ENCODE data around the gene LMAN1.

The LMAN1 gene

GRCh38 chr18:59359576-59359952 is 499 bp upstream of the LMAN1 start:
- DNase-seq, result peak; percentile 19

GRCh38 chr18:59358414-59358711 is 702 bp downstream of the LMAN1 start:
- no peak for DNase-seq

- DNase-seq, result no peak
These were observed 1.1 kb downstream of the LMAN1 start for GRCh38 chr18:59357928-59358327.

- DNase-seq, result no peak
These were observed 4.3 kb downstream of the LMAN1 start for GRCh38 chr18:59354731-59355130.

- no peak for DNase-seq
These were observed 5.9 kb downstream of the LMAN1 start for GRCh38 chr18:59353079-59353680.

GRCh38 chr18:59352250-59352855 is 6.7 kb downstream of the LMAN1 start:
- DNase-seq, result no peak

- no peak for DNase-seq
These were observed 13.5 kb downstream of the LMAN1 start for GRCh38 chr18:59345556-59345955.

- DNase-seq, result no peak
These were observed 14.1 kb downstream of the LMAN1 start for GRCh38 chr18:59344996-59345395.

GRCh38 chr18:59343926-59344325 is 15.1 kb downstream of the LMAN1 start:
- no peak for DNase-seq

- DNase-seq, result no peak
These were observed 18.2 kb downstream of the LMAN1 start for GRCh38 chr18:59340817-59341216.

GRCh38 chr18:59340312-59340711 is 18.8 kb downstream of the LMAN1 start:
- DNase-seq, result no peak

GRCh38 chr18:59332986-59333385 is 26.1 kb downstream of the LMAN1 start:
- no peak for DNase-seq

GRCh38 chr18:59328683-59329082 is 30.4 kb downstream of the LMAN1 start:
- DNase-seq, result no peak

- no peak for DNase-seq
These were observed 33.1 kb downstream of the LMAN1 start for GRCh38 chr18:59325965-59326364.

- DNase-seq, result no peak
These were observed 34.5 kb downstream of the LMAN1 start for GRCh38 chr18:59324623-59324971.

GRCh38 chr18:59323931-59324622 is 35.0 kb downstream of the LMAN1 start:
- DNase-seq, result no peak

- DNase-seq, result no peak
These were observed 40.5 kb downstream of the LMAN1 start, which contains the start of gene CPLX4 for GRCh38 chr18:59318460-59319050. Gene CPLX4, minus strand, starts transcription at chr18:59318649. Its CDS starts 187 bp downstream, at chr18:59318462.

- DNase-seq, result no peak
These were observed 47.4 kb downstream of the LMAN1 start for GRCh38 chr18:59311631-59312030.

GRCh38 chr18:59308938-59309260 is 50.2 kb downstream of the LMAN1 start:
- no peak for DNase-seq

- DNase-seq, result peak; percentile 8
These were observed 50.7 kb downstream of the LMAN1 start for GRCh38 chr18:59308248-59308937.

GRCh38 chr18:59306640-59307039 is 52.4 kb downstream of the LMAN1 start:
- no peak for DNase-seq

- DNase-seq, result no peak
These were observed 53.8 kb downstream of the LMAN1 start for GRCh38 chr18:59305295-59305694.

GRCh38 chr18:59303656-59304195 is 55.3 kb downstream of the LMAN1 start:
- DNase-seq, result no peak

GRCh38 chr18:59303006-59303405 is 56.1 kb downstream of the LMAN1 start:
- no peak for DNase-seq

All from NCI-H1694 (cell line).